ENCODE results near the gene RASAL2.

DNA sequence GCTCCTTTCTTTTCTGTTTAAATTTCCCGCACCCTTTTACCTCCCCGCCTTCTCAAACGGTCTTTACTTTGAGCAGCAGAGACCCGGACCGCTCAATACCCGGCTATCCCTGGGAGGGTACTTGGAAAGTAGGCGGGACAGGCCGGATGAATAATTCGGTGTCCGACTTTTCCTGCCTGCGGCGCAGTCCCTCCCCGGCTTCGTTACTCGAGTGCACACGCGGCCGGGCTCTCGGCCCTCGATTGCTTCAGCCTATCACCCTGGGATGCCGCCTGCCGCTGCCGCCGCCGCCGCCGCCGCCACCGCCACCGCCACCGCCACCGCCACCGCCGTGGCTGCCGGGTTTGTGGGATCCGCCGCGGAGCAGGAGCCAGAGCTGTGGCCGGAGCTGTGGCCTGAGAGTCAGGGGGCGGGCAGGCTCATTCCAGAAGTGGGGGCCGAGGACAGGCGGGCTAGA, 382 bp upstream of the RASAL2 start:
- TF ChIP-seq, protein P1, sequence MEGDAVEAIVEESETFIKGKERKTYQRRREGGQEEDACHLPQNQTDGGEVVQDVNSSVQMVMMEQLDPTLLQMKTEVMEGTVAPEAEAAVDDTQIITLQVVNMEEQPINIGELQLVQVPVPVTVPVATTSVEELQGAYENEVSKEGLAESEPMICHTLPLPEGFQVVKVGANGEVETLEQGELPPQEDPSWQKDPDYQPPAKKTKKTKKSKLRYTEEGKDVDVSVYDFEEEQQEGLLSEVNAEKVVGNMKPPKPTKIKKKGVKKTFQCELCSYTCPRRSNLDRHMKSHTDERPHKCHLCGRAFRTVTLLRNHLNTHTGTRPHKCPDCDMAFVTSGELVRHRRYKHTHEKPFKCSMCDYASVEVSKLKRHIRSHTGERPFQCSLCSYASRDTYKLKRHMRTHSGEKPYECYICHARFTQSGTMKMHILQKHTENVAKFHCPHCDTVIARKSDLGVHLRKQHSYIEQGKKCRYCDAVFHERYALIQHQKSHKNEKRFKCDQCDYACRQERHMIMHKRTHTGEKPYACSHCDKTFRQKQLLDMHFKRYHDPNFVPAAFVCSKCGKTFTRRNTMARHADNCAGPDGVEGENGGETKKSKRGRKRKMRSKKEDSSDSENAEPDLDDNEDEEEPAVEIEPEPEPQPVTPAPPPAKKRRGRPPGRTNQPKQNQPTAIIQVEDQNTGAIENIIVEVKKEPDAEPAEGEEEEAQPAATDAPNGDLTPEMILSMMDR (IDR thresholded peaks at IDR 0.05; ENCODE audit: insufficient read depth, low read depth, low read length), result no peak
- no peak for TF ChIP-seq EZH2 (IDR thresholded peaks at IDR 0.05; ENCODE audit: insufficient read depth, low read length)
